ENCODE data around the gene GALNT7.
A peak's percentile ranks its signal among the peaks of the same experiment; 100 is the strongest.

- TF ChIP-seq CTCF (IDR thresholded peaks at IDR 0.05; ENCODE audit: poor library complexity, severe bottlenecking) (no peak), EZH2 (IDR thresholded peaks at IDR 0.05; ENCODE audit: borderline replicate concordance, insufficient read depth, low read length, poor library complexity, severe bottlenecking) (no peak), EP300 (conservative IDR thresholded peaks at IDR 0.05; ENCODE audit: poor library complexity, severe bottlenecking) (no peak), MXI1 (conservative IDR thresholded peaks at IDR 0.05; ENCODE audit: poor library complexity, severe bottlenecking) (peak; percentile 40), POLR2AphosphoS5 (IDR thresholded peaks at IDR 0.05) (no peak), TAF1 (IDR thresholded peaks at IDR 0.05; ENCODE audit: low read depth) (no peak), REST (IDR thresholded peaks at IDR 0.05; ENCODE audit: borderline replicate concordance) (no peak), RAD21 (conservative IDR thresholded peaks at IDR 0.05) (no peak), SMC3 (conservative IDR thresholded peaks at IDR 0.05; ENCODE audit: poor library complexity) (no peak)
Observed at GRCh38 chr4:173169428-173170181, 994 bp downstream of the GALNT7 start.

All from neural cell (in vitro differentiated cells).